OCI-M1 (cell line): ENCODE measurements around the gene ERC2.
A peak's percentile ranks its signal among the peaks of the same experiment; 100 is the strongest.

ENCODE experiments used
- DNase-seq: peaks from one replicate; lab custom pipeline; 2025; lab: John Stamatoyannopoulos, UW

Gene ERC2

GRCh38 chr3:56253941-56254665 is 214.2 kb downstream of the ERC2 start:
- no peak for DNase-seq

GRCh38 chr3:56251343-56251945 is 216.8 kb downstream of the ERC2 start:
- peak; percentile 64 for DNase-seq

DNA sequence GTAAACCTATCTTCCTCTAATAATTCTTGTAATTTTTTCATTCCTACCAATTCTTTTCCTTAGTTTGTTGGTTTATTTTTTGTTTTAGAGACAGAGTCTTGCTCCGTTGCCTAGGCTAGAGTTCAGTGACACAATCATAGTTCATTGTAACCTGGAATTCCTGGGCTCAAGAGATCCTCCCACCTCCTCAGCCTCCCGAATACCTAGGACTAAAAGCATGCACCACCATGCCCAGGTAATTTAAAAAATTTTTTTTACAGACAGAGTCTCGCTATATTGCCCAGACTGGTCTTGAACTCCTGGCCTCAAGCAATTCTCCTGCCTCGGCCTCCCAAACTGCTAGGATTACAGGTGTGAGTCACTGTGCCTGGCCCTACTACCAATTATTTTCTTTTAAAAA is 220.2 kb downstream of the ERC2 start:
- no peak for DNase-seq

DNA sequence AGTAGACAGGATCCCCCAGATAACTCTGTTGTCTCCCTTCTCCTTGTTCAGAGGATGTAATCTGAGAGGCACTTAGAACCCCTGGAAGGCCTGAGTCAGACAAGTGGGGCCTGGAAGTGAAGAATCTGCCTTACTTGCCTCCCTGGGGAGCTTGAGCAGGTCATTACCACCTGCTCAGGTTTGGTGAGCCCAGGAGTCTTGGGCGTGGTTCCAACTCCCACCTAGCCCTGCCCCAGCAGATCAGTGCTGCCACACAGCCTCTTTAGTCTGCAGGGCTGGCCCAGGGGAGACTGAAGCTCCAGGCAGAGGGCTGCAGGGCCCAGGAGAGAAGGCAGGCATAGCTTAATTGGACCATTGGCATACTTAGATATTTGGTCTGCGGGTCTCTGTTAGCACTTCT is 230.0 kb downstream of the ERC2 start:
- no peak for DNase-seq

- no peak for DNase-seq
Observed at GRCh38 chr3:56233742-56234141, 234.5 kb downstream of the ERC2 start.

GRCh38 chr3:56229311-56229710 is 239.0 kb downstream of the ERC2 start:
- DNase-seq, result no peak

DNA sequence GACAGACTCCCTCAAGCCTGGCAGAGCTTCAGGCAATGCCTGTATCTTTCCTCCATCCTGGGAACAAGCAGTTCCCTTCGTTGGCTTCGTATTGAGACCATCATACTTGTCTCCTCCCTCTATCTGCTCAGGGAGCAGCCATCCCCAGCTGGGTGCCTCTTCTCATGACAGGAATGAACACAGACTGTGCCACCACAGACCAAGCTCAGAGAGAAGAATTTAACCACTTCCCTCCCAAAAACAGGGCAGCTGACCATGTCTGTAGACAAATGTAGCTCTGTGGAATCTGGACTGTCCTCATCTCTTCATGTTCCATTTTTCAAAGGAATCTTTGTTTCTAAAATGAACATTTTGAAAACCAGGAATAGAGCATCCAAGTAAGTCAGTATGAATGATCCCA is 245.4 kb downstream of the ERC2 start:
- DNase-seq, result no peak

- no peak for DNase-seq
Observed at GRCh38 chr3:56219894-56220805, 248.1 kb downstream of the ERC2 start.

DNA sequence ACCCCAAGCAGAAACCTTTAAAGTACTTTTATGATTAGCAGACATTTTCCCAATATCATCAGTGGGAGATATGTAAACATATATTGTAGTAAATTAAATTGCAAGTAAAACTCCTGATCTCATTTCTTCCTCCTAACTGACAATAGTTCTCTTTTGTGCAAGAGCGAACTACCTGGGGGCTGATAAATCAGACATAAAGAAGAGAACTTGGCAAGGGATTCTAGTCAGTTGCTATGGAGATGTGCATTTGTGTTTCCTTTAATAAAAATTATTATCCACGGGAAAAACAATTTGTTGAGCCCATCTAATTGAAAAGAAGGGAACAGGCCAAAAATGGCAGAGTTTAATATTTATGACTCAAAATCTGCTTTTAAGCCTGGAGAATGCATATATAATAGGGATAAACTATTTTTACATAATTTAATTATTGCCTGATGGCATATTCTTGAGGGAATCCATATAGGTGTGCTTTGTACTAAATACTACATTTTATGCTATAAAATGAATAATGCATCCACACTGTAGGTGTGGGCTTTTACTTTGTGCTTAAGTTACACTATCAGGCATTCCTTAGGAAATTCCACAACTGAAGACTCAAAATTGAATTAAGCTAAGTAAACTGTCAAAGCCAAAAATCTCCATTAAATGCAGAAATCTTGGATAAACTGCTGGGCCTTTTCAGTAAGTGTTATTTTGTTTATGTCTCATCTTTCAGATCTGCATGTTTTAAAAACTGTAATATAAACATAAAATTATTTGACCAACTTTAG is 258.1 kb downstream of the ERC2 start:
- DNase-seq, result no peak

DNA sequence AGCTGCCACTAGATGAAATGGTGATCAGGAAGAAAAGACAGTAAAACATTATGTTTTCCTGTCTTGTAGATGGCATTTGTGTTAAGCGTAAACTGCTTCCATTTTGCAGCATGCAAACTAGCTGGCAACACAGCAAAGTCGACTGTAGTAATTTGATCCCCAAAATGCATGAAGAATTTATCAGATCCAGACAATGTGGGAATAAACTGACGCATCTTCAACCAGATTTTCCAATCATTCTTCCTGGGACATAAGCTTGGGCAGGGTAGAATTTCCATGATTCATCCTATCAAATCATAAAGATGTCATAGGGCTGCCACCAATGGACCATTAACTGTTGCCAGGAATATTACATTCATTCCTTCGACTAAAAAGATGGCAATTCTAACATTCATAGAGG is 260.3 kb downstream of the ERC2 start:
- DNase-seq, result no peak

- no peak for DNase-seq
Observed at GRCh38 chr3:56205406-56205805, 262.9 kb downstream of the ERC2 start.

GRCh38 chr3:56202997-56203396 is 265.3 kb downstream of the ERC2 start:
- no peak for DNase-seq

GRCh38 chr3:56201407-56201806 is 266.9 kb downstream of the ERC2 start:
- DNase-seq, result no peak

GRCh38 chr3:56200251-56200650 is 268.0 kb downstream of the ERC2 start:
- DNase-seq, result no peak

GRCh38 chr3:56197991-56198390 is 270.3 kb downstream of the ERC2 start:
- DNase-seq, result no peak

DNA sequence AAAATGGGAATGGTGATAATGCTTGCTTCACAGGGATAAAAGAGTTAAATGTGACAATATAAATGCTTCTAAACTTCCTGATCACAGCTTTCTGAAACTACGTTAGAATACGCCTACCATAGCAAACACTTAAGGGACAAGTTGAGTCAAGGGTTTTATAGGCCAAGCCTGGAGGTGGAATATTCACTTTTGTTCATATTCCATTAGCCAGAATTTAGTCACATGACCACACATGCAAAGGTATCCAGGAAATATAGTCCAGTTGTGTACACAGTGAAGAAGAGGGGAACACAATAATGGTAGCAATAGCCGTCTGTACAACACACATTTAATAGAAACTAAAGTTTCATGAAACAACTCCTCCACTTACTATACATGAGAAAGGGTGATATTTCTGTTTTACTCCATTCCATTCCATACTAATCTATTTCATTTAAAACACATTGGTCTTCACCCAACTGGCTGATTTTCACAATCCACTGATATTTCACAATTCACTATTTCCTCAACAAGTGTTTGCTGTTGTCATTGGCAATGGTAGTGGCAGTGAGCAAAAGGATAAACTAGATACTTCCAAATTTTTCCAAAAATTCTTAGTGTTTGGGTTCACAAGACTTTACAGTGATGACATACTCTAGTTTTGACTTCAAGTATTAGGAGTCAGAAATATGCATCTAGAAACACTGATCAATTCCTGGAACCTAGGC is 270.9 kb downstream of the ERC2 start:
- DNase-seq, result no peak

DNA sequence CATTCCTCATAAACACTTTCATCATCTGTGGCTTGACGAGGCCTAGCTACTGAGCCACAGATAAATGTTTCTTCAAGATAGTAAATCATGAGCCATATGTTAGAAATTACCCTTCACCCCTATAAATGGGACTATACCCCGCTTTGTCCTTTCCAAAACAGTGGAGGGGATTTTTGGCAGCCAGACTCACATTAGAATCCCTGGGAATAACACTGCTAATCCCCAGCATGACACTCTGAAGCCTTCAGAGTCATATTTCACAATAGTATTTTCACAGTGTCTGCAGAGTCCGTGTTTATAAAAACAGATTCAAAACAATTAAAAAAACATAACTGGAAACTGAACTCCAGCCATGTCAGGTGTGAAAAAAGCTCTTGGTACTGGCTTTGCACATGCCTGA is 271.6 kb downstream of the ERC2 start:
- DNase-seq, result no peak

DNA sequence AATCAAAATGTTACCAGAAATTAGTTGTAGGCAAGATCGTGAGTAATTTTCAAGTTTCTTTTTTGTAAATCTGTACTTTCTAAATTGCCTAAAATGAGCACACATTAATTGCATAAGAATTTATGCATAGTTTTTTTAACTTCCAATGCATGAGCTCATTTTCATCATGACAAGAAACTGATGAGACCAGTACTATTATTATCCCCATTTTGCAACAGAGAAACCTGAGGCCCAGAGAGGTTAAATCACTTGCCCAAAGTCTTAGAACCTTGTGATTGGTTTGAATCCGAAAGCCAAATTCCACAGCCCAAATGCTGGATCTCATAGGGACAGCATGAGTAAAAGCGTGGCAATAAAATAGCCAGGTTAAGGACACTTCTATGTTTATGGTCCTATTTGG is 274.7 kb downstream of the ERC2 start:
- no peak for DNase-seq

DNA sequence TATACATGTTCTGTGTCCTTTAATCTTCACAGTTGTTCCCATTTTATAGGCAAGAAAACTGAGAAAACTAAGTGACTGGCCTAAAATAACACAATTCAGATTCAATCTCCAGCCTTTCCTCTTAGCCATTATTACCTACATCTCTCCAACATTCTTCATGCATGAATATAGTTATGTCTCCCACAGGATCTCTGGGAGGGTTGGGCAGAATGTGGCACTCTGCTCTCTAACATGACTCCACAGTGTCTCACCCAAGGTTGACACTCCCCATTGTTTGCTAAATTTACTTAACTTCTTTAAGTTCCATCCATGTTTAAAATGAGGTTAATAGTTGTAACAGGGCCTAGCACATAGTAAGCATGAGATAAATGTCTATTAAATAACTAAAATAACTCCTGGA is 276.3 kb downstream of the ERC2 start:
- DNase-seq, result no peak

GRCh38 chr3:56190771-56191305 is 277.4 kb downstream of the ERC2 start:
- no peak for DNase-seq

DNA sequence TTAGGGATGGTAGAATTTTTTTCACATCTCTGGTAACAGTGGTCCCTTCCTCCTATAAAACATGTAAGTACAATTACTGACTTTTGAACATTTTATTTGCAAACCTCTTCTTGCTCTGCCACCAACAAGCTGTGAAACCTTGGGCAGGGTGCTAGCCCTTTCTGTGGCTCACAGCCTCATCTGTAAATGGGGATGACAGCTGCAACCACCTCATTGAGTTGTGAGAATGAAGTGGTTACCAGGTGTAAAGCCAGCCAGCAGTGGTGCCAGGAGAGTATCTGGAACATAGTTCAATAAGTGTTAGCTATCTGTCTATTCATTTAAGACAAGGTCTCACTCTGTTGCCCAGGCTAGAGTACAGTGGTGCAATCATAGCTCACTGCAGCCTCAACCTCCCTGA is 278.1 kb downstream of the ERC2 start:
- DNase-seq, result no peak
